ENCODE results near the gene USP6NL.

DNA sequence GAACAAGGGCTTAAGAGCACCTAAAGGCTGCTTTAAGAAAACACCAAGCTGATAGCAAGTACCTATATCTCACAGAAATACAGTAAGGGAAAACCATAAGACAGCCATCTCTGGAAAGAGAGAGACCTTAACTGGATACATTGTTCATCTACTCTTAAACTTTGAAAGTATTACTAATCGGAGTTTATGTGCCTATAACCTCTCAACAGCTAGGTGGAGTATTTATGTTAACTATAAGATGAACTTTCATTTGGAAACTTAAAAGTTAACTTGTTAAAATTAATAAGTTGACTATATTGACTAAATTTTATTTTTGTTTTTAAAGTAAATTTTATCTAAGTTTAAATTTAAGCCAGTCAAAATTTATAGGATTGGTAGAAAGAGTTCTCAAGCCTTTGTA, 90.6 kb downstream of the USP6NL start:
- TF ChIP-seq NR2C2 (IDR thresholded peaks at IDR 0.05; ENCODE audit: borderline replicate concordance, control insufficient read depth, insufficient read length, low read depth) (no peak), RELA (IDR thresholded peaks at IDR 0.05; ENCODE audit: borderline replicate concordance, partially characterized antibody) (no peak), EZH2 (IDR thresholded peaks at IDR 0.05; ENCODE audit: borderline replicate concordance, control insufficient read depth, low read depth, low read length) (no peak), TAF1 (IDR thresholded peaks at IDR 0.05; ENCODE audit: borderline replicate concordance, low read depth, low read length) (no peak)
- TF ChIP-seq, protein P1, sequence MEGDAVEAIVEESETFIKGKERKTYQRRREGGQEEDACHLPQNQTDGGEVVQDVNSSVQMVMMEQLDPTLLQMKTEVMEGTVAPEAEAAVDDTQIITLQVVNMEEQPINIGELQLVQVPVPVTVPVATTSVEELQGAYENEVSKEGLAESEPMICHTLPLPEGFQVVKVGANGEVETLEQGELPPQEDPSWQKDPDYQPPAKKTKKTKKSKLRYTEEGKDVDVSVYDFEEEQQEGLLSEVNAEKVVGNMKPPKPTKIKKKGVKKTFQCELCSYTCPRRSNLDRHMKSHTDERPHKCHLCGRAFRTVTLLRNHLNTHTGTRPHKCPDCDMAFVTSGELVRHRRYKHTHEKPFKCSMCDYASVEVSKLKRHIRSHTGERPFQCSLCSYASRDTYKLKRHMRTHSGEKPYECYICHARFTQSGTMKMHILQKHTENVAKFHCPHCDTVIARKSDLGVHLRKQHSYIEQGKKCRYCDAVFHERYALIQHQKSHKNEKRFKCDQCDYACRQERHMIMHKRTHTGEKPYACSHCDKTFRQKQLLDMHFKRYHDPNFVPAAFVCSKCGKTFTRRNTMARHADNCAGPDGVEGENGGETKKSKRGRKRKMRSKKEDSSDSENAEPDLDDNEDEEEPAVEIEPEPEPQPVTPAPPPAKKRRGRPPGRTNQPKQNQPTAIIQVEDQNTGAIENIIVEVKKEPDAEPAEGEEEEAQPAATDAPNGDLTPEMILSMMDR (IDR thresholded peaks at IDR 0.05 in 2 of 3, conservative IDR thresholded peaks at IDR 0.05 in 1 of 3; ENCODE audit: control insufficient read depth in 2 of 3, extremely low read depth in 1 of 3, insufficient read depth in 1 of 3, low read depth in 3 of 3, low read length in 3 of 3), result no peak; a peak in 1 of 6 replicates
- TF ChIP-seq, protein P2, sequence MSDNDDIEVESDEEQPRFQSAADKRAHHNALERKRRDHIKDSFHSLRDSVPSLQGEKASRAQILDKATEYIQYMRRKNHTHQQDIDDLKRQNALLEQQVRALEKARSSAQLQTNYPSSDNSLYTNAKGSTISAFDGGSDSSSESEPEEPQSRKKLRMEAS (IDR thresholded peaks at IDR 0.05; ENCODE audit: low read depth, low read length), result no peak

All from GM12878 (cell line).